WTC11 (cell line): ENCODE data around the gene CCNL1.

ENCODE experiments used
- ATF3 ChIP-seq: sonication (generic); formaldehyde crosslinking; conservative IDR thresholded peaks from 2 replicates; pipeline ENCODE4 v1.8.1; 2022; ENCODE audit warnings: mild to moderate bottlenecking, missing genetic modification reagents
- CTCF ChIP-seq: fragments of 200-600 bp; IDR thresholded peaks from 2 replicates; pipeline ENCODE4 v1.8.0; 2022; ENCODE audit warnings: antibody characterized with exemption
- ESRRA ChIP-seq: sonication (generic); formaldehyde crosslinking; IDR thresholded peaks from 2 replicates; pipeline ENCODE4 v1.8.1; 2022; ENCODE audit warnings: mild to moderate bottlenecking, missing genetic modification reagents, borderline replicate concordance
- FOXK1 ChIP-seq: sonication (generic); formaldehyde crosslinking; IDR thresholded peaks from 2 replicates; pipeline ENCODE4 v1.8.0; 2022; ENCODE audit warnings: mild to moderate bottlenecking, moderate library complexity, missing genetic modification reagents
- KAT7 ChIP-seq: sonication (generic); formaldehyde crosslinking; IDR thresholded peaks from 2 replicates; pipeline ENCODE4 v1.8.1; 2023; ENCODE audit warnings: missing genetic modification reagents, mild to moderate bottlenecking, borderline replicate concordance
- MAX ChIP-seq: sonication (generic); formaldehyde crosslinking; IDR thresholded peaks from 2 replicates; pipeline ENCODE4 v1.8.0; 2022; ENCODE audit warnings: mild to moderate bottlenecking, missing genetic modification reagents
- MXD4 ChIP-seq: fragments of 250-450 bp; sonication (Bioruptor Pico); IDR thresholded peaks from 2 replicates; pipeline ENCODE4 v1.8.0; 2021; ENCODE audit warnings: mild to moderate bottlenecking, moderate library complexity, borderline replicate concordance
- NR1H2 ChIP-seq: sonication (generic); formaldehyde crosslinking; IDR thresholded peaks from 2 replicates; pipeline ENCODE4 v1.9.0; 2021; ENCODE audit warnings: mild to moderate bottlenecking, moderate library complexity, missing genetic modification reagents
- PRDM15 ChIP-seq: sonication (generic); formaldehyde crosslinking; IDR thresholded peaks from 2 replicates; pipeline ENCODE4 v1.8.0; 2022; ENCODE audit warnings: missing genetic modification reagents
- RELA ChIP-seq: sonication (generic); formaldehyde crosslinking; IDR thresholded peaks from 2 replicates; pipeline ENCODE4 v1.8.1; 2022; ENCODE audit warnings: missing genetic modification reagents, mild to moderate bottlenecking, borderline replicate concordance
- TP53 ChIP-seq: sonication (generic); formaldehyde crosslinking; IDR thresholded peaks from 2 replicates; pipeline ENCODE4 v1.8.1; 2023; ENCODE audit warnings: mild to moderate bottlenecking, missing genetic modification reagents
- USF2 ChIP-seq: sonication (generic); formaldehyde crosslinking; IDR thresholded peaks from 2 replicates; pipeline ENCODE4 v1.8.1; 2023; ENCODE audit warnings: mild to moderate bottlenecking, missing genetic modification reagents, moderate library complexity
- ZNF121 ChIP-seq: sonication (generic); formaldehyde crosslinking; IDR thresholded peaks from 2 replicates; pipeline ENCODE4 v1.8.0; 2023; ENCODE audit warnings: missing genetic modification reagents

- TF ChIP-seq CTCF (no peak), ATF3 (CRISPR knock-in tag) (no peak), FOXK1 (CRISPR knock-in tag) (no peak), PRDM15 (CRISPR knock-in tag) (no peak), MAX (no peak), KAT7 (CRISPR knock-in tag) (no peak), ESRRA (CRISPR knock-in tag) (no peak), MXD4 (CRISPR knock-in tag) (no peak), RELA (no peak), NR1H2 (CRISPR knock-in tag) (no peak), ZNF121 (CRISPR knock-in tag) (no peak), USF2 (CRISPR knock-in tag) (no peak), TP53 (no peak)
Measured at GRCh38 chr3:157098121-157098822, 61.7 kb downstream of the CCNL1 start.
